GM12892 (cell line): ENCODE results near the gene NKAIN2.
"Not testable (repeated sequence)": the region's sequence is repeated elsewhere in the genome, so short reads cannot be mapped to it uniquely, and the experiment has no call there.

Source experiments
- DNase-seq: peaks from one replicate; pipeline ENCODE4 v3.0.0; 2011; ENCODE audit not compliant: insufficient read length
- FAIRE-seq: peaks from 2 replicates; lab custom pipeline; 2011; peaks lifted over from hg19 to GRCh38; lab: Jason Lieb, UNC
- POLR2A ChIP-seq: IDR thresholded peaks from 2 replicates; pipeline ENCODE4 v1.6.1; 2011; ENCODE audit warnings: low read depth, low read length, control low read depth
- POLR2AphosphoS5 ChIP-seq: IDR thresholded peaks from 2 replicates; pipeline ENCODE4 v1.6.1; 2011; ENCODE audit warnings: low read depth, low read length, control low read depth
- TAF1 ChIP-seq: IDR thresholded peaks from 2 replicates; pipeline ENCODE4 v1.6.1; 2011; ENCODE audit warnings: low read depth, mild to moderate bottlenecking, control low read depth, low read length, borderline replicate concordance

Gene NKAIN2

GRCh38 chr6:124233221-124233620 lies 429.6 kb downstream of the NKAIN2 start:
- FAIRE-seq: no peak
- no peak for TF ChIP-seq TAF1
- TF ChIP-seq POLR2A: no peak
- no peak for TF ChIP-seq POLR2AphosphoS5
- DNase-seq: no peak

DNA sequence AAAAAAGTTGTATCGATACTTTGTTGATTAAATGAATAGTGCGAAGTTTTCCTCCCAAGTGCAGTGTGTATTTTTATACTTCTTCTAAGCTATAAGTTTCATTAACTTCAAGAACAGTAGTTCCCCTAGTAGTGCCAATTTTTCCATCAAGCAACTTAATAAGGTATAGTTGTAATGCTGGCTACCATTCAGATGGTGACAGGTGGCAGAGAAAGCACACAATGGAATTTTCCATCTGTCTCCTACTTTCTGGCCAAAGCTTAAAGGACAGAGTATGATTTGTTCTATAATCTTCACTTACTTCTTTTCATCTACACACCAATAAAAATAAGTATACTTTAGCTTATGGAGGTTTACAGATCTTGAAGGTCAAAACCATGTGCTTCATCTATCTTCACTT lies 431.1 kb downstream of the NKAIN2 start:
- no peak for FAIRE-seq
- TF ChIP-seq POLR2AphosphoS5: no peak
- TF ChIP-seq TAF1: no peak
- TF ChIP-seq POLR2A: no peak
- DNase-seq: no peak

GRCh38 chr6:124237911-124238310 lies 434.2 kb downstream of the NKAIN2 start:
- DNase-seq: no peak
- TF ChIP-seq POLR2AphosphoS5: no peak
- TF ChIP-seq POLR2A: no peak
- no peak for TF ChIP-seq TAF1
- FAIRE-seq: no peak

GRCh38 chr6:124238408-124238807 lies 434.7 kb downstream of the NKAIN2 start:
- not testable (repeated sequence) for FAIRE-seq, DNase-seq

GRCh38 chr6:124254941-124255685 lies 451.4 kb downstream of the NKAIN2 start:
- TF ChIP-seq POLR2A (no peak), TAF1 (no peak), POLR2AphosphoS5 (no peak)
- FAIRE-seq (no peak), DNase-seq (no peak)

DNA sequence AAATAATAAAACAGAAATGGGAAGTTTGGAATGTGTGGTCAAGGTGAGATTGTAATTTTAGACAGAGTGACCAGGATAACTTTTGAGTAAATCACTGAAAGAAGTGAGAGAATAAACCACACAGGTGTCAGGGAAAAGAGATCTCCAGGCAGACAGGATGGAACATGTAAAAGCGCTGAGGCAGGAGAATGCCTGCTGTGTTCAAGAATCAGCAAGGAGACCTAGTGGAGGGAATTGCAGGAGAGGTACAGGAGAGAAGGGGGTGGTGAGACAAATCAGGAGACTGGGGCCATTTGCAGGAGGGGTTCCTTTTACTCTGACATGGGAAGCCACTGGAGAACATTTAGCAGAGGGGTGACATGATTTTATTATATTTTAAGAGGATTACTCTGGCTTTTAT lies 456.7 kb downstream of the NKAIN2 start:
- TF ChIP-seq POLR2AphosphoS5: no peak
- no peak for DNase-seq
- FAIRE-seq: no peak

GRCh38 chr6:124269733-124270132 lies 466.1 kb downstream of the NKAIN2 start:
- DNase-seq: no peak
- TF ChIP-seq POLR2AphosphoS5: no peak
- no peak for TF ChIP-seq POLR2A
- no peak for TF ChIP-seq TAF1
- FAIRE-seq: no peak

DNA sequence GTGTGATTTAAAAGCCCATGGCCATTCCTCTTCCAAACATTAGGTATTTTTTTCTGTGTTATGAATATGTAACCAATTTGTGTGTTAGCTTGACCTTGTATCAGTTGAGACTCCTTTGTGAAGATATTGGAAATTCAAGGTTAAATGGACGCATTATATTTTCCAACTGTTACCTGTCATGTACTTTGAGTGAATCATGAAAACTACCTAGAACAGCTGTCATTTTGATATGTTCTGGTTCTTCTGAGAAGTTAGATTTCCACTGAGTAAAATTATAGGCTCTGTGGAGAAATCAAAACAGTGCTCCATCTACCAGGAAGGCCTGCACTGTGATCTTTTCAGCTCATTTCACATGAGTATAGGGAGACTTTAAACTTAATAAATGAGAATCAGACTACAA lies 470.0 kb downstream of the NKAIN2 start:
- FAIRE-seq (no peak), DNase-seq (no peak)
- TF ChIP-seq POLR2AphosphoS5: no peak
- TF ChIP-seq POLR2A: no peak
- no peak for TF ChIP-seq TAF1

DNA sequence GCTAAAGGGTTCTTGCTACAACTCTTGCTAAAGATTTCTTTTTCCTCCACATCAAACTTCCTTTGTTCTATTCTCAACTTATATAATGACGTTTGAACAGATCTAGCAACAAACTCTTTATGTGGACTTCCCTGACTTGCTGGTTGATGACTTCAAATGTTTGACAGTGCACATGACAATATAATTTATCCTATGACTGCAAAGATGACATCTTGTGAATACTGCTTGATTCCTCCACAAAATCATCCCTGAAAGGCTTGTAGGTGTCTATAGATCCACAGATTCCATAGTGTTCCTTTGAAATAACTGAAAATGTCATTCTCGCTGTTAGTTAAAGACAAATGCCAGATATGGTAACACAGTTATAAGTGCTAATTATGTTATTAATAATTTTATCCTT lies 478.9 kb downstream of the NKAIN2 start:
- DNase-seq (no peak), FAIRE-seq (no peak)
- TF ChIP-seq POLR2AphosphoS5: no peak
- no peak for TF ChIP-seq TAF1
- TF ChIP-seq POLR2A: no peak

- FAIRE-seq (no peak), DNase-seq (no peak)
- no peak for TF ChIP-seq POLR2A
- no peak for TF ChIP-seq POLR2AphosphoS5
- no peak for TF ChIP-seq TAF1
Measured at GRCh38 chr6:124283486-124283885, 479.8 kb downstream of the NKAIN2 start.

DNA sequence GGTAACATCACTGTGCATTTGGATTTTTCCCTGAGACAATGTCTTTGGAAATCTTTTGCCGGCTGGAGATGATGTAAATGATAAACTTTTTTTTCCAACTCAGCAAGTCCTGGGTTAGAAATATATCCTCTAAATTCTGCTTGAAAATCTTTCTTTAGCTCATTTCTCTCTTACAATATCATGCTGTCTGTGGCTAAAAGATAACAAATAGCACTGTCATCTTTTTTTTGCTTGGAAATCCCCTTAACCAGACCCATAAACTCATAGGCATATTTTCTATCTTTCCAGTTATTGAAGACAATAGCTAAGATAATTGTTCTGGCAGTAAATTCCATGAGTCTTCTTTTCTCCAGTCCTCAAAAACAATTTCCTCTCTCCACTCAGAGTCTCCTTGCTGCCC lies 481.5 kb downstream of the NKAIN2 start:
- FAIRE-seq (no peak), DNase-seq (no peak)
- TF ChIP-seq POLR2AphosphoS5 (no peak), POLR2A (no peak), TAF1 (no peak)

DNA sequence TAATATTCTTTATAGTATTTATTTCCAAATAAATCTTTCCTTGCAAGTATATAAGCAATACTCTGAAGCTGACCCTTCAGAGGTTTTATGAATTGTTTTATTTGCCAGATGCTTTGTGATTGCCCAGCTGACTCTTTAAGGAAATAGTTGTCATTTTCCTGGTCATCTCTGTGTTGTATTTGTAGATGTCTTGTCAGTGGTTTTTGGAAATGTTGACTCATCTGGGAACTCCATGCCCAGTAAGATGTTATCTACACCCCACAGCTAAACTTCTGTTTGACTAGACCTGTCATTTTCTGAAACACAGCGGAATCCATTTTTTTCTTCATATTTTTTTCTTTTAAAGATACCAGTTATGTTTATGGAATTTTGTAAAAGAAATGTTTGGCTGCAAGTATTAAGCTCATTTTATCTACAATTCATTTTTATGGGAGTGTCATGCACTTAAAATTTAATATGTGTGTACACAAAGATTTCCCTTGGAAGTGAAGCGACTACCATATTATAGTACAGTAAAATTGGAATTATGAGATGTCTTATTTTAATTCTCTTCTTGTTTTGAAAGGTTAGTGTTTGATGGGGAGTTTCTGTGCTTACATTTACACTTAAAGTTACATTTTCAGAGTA lies 491.0 kb downstream of the NKAIN2 start:
- FAIRE-seq: no peak
- no peak for DNase-seq
- TF ChIP-seq TAF1: no peak
- TF ChIP-seq POLR2AphosphoS5: no peak
- no peak for TF ChIP-seq POLR2A

DNA sequence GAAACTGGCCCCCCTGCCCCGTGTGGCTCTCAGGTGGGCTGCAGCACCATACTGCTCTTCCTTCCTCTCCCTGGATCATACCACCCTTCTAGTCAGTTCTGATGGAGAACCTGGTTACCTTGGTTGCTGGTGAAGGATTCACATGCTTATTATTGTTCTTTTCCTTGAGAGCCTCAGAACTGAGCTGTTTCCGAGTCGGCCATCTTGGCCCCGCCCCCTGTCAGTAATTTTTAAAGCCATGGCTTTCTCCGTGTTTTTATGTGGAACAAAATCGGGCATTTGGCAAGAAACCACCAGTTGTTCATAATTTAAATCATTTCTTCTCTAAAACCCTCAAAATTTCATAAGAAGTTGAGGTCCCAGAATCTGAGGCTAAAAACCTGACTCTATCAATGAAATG lies 493.8 kb downstream of the NKAIN2 start:
- DNase-seq: no peak

More for the DNA sequence above, 493.8 kb downstream of the NKAIN2 start:
- no peak for FAIRE-seq
- TF ChIP-seq TAF1 (no peak), POLR2AphosphoS5 (no peak), POLR2A (no peak)
